GM10847 (cell line): ENCODE measurements around the gene RAB28.

Experiments
- POLR2A ChIP-seq: IDR thresholded peaks from 2 replicates; pipeline ENCODE4 v1.6.1; 2011; ENCODE audit not compliant: insufficient read length; ENCODE audit errors: extremely low read depth

RAB28 gene

DNA sequence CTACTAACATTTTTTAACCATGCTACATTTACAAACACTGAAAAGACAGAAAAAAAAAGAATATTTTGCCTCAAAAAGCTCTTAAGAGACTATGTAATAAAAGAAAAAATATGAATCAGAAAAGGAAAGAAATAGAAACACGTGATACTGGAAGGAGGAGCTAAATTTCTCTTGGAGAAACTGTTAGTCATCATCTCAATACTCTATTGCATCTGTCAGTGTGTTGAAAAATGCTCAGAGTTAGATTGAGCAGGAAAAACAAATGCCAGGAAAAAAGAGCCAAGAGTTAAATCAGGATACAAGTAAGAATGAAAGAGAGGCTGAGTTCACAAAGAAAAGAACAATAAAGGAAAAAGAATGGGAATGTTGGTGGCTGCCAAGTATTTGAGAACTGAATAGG is 2.6 kb downstream of the RAB28 start:
- TF ChIP-seq POLR2A: no peak

DNA sequence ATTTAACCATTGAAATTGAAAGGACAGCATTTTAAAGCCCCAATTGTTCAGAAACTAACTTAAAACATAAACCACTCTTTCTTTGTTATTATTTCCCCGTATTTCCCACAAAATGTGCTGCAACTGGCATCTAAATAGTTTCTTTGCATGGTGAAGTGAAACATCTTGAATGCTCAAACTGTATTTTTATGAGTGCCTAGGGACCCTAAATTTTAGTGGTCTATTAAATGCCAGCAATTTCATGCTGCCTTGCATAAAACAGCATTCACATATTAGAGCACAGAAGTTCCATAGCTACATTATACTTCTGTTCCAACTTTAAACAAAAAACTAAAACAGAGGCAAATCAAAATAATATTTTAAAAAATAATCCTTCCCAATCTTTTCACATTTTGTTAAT is 5.4 kb downstream of the RAB28 start:
- no peak for TF ChIP-seq POLR2A

DNA sequence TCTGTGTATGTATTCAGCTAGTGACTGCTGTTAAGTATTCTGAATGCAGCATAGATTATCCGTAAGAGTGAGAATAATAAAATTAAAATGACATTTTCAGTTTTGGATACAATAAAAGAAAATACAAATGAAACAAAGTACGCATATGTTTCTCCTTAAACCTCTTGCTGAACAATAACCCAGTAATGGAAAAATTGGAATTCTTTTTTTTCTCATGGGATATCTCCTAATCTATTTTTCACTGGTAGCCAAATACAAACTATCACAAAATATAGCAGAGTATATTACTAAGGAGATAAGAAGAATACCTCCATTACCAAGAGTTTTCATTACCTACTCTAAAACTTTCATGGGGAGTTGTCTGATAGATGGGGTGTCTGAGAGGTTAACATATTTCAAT is 6.0 kb downstream of the RAB28 start:
- TF ChIP-seq POLR2A: no peak

DNA sequence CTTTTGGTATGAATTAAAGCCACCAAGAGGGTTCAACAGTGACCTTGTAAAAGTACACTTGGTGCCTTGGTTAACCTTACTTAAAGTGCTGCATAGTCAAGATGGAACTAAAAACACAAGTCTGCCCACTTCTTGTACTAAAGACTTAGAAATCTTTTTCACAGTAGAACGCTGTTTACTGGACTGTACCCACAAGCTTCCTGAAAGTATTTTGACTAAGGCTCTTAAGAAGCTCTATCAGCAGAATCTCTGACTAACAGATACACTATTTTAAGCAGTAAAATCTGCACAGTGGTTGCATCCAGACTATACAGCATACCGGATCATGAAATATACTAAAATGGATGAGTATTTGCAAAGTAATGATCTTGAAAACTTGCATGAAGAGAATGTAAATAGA is 7.2 kb downstream of the RAB28 start:
- TF ChIP-seq POLR2A: no peak

DNA sequence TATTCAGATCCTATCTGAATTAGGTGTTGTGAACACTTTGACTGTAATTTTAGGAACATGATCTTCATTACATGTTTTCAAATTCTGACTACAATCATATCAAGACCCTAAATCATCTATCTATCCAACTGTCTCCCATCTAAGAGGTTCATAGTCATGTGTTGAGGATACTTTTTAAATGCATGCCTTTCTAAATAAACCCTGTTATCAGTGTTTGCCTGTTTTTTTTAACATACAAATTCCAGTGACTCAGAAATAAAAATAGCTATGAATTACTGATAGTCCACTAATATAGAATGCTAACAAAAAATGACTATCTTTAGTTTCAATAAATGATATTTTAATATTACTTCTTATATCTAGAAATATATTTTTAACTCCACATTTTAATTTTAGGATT is 8.0 kb downstream of the RAB28 start:
- no peak for TF ChIP-seq POLR2A

DNA sequence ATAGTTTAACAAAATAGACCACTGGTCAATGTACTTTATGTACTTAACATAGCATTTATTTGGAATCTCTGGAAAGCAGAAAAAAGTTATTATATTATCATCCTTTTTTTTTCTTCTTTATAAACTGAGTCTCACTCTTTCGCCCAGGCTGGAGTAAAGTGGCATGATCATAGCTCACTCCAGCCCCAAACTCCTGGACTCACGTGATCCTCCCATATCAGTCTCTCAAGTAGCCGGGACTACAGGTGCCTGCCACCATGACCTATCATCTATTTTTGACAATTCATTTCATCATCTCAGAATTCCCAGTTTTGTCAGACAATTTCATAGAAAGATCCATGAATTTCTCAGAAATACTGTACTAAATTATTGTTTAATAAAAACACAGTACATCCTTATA is 12.7 kb downstream of the RAB28 start:
- no peak for TF ChIP-seq POLR2A

DNA sequence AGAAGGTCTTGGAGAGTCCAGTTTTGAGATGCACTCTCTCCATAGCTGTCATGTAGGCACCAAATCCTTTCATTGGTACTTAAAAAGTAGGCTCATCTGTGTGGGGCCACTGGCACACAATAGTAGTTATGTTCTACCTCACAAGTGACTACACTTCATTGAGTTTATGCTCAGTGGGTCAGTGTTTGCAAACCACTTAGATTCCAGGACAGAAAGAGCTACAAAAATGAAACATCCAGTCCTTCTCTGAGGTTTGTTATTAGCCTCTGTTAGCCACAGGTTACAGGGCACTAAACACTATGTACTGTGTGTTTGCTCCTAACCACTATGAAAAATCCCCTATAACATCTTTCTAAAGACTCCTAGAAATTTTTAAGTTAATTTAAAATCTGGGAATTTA is 13.8 kb downstream of the RAB28 start:
- no peak for TF ChIP-seq POLR2A

DNA sequence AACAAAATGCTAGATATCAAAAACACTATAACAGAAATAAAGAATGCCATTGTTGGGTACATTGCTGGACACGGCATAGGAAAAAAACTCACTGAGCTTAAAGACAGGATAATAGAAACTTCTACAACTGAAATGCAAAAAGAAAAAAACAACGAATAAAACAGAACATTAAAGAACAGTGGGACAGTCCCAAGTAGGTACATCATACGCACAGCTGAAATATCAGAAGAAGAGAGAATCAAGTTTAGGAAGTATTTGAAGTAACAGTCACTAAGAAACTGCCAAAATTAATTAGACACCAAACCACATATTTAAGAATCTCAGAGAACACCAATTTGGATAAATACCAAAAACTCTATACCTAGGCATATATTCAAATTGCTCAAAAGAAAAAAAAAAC is 19.2 kb downstream of the RAB28 start:
- TF ChIP-seq POLR2A: no peak

DNA sequence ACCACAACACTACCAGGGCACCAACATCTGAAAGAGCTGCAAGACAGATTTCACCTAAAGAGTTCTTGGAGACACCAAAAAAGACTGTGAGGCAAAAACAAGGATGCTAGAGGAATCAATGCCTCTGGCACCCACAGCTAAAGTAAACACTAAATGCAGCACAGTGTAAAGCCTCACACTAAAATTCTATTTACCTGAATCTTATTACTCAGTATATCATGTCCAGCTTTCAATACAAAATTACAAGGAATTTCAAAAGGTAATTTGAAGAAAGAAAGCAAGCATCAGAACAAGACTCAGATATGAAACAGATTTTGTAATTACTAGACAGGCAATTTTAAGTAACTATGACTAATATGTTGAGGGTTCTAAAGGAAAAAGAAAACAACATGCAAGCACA is 19.6 kb downstream of the RAB28 start:
- TF ChIP-seq POLR2A: no peak

DNA sequence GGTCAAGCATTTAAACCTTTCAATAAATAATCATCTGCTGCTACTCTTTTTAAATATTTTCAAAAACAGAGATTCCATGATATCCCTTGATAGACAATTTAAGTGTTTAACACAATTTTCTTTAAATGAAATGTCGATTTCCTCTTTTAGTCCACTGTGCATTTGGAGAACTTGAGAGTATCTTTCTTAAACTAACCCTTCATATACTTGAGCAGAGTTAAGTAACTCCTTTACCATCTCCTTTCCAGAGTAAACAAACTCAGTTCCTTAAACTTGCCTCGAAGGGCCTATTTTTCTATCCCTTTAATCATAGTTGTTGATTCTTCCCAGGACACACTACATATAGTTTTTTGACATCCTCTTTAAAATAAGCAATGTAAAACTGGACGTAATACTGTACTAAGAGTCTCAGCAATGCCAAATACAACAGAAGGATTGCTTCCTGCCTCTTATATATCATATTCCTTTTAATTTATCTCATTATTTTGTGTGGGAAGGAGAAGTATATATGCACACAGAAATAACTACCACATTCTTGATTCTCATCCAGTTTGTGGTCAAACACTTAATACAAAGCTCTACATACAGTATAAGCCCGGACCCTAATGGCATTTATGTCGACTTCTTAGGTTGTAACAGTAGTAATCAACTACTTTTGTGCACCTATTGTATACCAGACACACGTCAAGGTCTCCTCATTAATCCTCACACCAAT is 22.8 kb downstream of the RAB28 start:
- TF ChIP-seq POLR2A: no peak

DNA sequence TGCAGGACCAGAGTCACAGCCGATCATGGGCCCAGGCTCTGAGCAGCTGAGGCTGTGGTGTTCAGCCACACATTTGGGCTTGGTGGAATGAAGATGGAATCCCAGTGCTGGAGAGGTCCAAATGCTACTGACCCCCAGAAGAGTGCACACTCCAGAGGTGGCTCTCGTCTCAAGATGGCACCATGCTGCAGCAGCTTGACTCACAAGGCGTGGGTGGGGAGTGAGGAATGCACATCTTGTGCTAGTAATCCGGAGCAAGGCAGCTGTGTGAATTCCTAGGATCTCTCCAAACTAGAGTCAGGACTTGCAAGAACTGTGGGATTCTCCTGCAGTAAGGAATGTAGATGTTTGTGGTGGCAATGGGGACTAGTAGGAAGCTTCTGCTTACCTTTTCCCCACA is 28.7 kb downstream of the RAB28 start:
- TF ChIP-seq POLR2A: no peak

DNA sequence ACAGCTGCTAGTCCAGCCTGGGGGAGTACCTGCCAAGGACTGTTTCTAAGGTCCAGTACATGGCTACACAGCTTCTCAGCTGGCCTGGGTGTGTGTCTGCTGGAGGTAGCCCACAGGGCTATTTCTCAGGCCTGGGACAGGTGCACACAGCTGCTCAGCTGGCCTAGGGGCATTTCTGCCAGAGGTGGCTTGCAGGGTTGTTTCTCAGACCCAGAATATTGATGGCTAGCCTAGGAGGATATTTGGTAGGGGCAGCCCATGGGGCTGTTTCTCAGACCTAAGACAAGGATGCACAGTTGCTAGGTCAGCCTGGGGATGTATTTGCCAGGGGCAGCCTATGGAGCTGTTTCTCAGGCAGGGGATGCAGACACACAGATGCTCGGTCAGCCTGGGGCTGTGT is 29.4 kb downstream of the RAB28 start:
- TF ChIP-seq POLR2A: no peak

DNA sequence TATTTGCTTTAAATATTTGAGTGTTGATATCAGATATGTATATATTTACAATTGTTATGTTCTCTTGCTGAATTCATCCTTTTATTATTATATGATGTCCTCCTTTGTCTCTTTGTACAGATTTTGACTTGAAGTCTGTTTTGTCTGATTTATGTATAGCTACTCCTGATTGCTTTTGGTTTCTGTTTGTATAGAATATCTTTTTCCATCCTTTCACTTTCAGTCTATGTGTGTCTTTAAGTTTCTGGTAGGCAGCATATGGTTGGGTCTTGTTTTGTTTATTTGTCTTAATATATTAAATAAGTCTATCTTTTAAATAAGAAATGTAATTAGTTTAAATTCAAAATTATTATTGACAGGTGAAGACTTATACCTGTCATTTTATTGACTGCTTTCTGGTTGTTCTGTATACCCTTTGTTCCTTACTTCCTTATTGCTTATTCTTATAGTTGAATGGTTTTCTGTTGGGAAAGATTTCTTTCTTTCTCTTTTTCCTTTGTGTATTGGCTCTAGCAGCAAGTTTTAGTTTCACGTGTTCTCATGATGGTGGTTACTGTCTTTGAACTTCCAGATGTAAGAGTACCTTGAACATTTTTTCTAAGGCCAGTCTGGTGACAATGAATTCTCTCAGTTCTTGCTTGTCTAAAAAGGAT is 31.1 kb downstream of the RAB28 start:
- TF ChIP-seq POLR2A: no peak

DNA sequence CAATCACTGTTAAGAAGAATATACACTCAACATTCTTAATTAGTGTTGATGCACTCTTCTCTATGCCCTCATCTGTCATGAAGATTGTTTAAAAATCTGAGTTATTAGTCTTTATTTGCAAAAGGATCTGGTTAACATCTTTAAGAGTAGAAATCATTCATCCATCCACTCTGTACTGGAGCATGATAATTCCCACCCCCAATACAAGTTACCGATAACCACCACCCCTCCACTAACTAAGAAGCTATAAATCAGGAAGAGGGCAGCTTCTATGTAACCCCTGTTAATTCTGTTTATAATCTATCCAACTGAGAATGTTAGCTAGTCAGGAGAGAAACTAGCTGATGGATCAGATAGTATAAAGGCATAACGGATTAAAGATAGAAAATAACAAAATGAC is 34.5 kb downstream of the RAB28 start:
- no peak for TF ChIP-seq POLR2A

DNA sequence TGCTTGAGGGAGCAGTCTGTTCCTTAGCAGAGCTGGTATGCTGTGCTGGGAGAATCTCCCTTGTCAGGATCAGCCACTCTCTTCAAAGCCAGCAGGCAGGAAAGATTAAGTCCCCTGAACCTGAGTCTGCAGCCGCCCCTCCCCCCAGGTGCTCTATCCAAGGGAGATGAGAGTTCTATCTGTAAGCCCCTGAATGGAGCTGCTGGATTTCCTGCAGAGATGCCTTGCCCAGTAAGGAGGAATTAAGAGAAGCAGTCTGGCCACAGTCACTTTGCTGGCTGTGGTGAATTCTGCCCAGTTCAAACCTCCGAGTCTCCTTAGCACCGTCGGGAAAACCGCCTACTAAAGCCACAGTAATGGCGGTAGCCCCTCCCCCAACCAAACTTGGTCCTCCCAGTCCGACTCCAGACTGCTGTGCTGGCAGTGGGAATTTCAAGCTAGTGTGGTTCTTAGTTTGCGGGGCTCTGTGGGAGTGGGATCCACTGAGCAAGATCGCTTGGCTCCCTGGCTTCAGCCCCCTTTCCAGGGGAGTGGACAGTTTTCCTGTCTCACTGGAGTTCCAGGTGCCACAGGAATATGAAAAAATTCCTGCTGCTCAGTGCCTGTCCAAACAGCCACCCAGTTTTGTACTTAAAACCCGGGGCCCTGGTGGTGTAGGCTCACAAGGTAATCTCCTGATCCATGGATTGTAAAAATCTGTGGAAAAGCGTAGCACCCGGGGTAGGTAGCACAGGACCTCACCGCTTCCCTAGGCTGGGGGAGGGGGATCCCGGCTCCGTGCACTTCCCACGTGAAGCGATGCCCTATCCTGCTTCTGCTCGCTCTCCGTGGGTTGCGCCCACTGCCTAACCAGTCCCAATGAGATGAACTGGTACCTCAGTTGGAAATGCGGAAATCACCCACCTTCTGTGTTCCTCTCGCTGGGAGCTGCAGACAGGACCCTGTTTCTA is 38.0 kb downstream of the RAB28 start:
- TF ChIP-seq POLR2A: no peak

DNA sequence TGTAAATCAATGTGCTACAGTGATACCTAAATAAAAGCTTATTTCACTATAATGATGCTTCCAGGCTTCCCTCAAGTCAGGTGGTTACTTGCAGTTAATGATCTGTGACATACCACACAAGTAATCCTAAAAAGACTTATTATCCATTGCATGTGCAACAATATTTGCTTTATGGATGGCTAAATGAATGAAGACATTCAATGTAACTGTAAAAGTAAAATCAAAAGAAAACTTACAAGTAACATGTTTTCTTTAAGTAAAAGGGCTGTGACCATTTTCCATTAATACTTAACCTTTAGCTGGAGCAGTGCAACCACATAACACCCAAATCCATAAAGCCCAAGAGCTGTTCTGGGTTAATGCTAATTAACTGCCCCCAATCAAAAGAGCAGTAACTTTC is 42.6 kb downstream of the RAB28 start:
- TF ChIP-seq POLR2A: no peak

DNA sequence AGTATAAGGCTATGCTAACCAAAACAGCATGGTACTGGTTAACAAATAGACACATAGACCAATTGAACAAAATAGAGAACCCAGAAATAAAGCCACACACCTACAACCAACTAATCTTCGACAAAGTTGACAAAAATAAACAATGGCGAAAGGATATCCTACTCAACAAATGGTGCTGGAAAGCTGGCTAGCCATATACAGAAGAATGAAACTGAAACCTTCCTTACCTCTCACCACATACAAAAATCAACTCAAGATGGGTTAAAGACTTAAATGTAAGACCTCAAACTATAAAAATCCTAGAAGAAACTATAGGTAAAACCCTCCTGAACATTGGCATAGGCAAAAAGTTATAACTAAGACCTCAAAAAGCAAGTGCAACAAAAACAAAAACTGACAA is 47.2 kb downstream of the RAB28 start:
- no peak for TF ChIP-seq POLR2A

DNA sequence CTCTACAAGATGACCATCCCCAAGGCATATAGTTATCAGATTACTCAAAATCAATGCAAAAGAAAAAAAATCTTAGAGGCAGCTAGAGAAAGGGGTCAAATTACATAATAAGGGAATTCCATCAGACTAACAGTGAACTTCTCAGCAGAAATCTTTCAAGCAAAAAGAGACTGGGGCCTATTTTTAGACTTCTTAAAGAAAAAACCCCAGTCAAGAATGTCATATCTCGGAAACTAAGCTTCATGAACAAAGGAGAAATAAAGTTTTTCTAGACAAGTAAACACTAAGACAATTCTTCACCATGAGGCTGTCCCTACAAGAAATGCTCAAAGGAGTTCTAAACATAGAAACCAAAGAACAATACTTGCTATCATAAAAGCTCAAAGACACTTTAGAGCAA is 51.7 kb downstream of the RAB28 start:
- no peak for TF ChIP-seq POLR2A
